GM20431 (cell line): ENCODE data around the gene PPFIBP1.

Source experiments
- in situ Hi-C: fragments of 300-500 bp; cut with MseI, MboI; formaldehyde crosslinking; loops from one replicate; pipeline ENCODE4 v1.15.0; 2020; ENCODE audit warnings: low sequenced_read_pairs; ENCODE audit not compliant: unreplicated experiment

PPFIBP1 gene

GRCh38 chr12:27523642-27524493, at the start of gene PPFIBP1:
TSS of gene PPFIBP1 (plus strand) at chr12:27524206. CDS start at chr12:27633397, 109,191 bp downstream.
- in situ Hi-C loops: no loop called here

DNA sequence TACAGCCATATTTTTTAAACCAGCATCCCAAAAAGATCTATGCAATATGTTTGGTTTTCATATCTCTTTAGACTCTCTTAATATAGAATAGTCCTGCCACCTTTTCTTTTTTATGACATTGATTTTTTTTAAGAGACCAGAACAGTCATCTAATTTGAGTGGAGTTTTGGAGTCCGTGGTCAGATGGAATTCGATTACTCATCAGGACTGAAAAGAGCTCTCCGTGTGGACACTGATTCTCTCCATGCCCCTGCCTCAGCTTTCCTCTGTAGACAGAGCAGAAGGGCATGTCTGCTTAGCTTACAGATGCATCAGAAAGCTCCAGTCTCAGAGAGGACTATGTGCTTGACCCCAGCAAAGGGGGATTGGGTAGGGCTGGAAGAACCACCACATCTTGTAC, 49.7 kb upstream of the PPFIBP1 start:
- in situ Hi-C loops: no loop called here

- in situ Hi-C loops: no loop called here
These were observed 47.0 kb upstream of the PPFIBP1 start for GRCh38 chr12:27477049-27477448.

DNA sequence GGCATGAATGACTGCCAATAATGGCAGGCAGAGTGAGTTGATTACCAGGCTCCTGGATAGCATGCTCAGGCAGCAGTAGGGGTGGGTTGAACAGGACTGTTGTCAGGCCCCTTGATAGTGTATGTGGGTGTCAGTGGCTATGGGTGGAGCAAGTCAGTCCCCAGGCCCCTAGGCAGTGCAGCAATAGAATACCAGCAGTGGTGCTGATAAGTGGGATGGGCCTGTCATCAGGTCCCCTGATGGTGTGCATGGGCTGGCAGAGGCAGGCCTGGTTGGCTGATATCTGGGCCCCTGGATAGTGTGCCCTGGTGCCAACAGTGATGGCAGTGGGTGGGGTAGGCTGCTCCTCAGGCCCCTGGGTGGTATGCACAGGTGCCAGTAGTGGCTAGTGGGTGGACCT, 45.1 kb upstream of the PPFIBP1 start:
- in situ Hi-C loops: no loop called here

- in situ Hi-C loops: no loop called here
These were observed 44.0 kb upstream of the PPFIBP1 start for GRCh38 chr12:27480016-27480415.

DNA sequence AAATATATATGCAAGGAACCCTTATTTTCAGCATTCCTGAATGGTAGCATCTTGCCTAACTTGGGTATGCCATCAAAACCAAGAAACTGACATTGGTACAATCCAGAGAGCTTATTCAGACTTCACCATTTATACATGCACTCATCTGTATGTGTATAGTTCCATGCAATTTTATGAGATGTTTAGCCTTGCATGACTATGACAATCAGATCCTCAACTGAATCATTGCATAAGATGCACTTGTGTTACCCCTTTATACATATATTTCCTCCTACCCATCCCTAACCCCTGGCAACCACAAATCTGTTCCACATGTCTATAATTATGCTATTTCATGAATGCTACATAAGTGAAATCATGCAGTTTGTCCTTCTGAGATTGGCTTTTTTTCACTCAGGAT, 37.0 kb upstream of the PPFIBP1 start:
- in situ Hi-C loops: no loop called here

DNA sequence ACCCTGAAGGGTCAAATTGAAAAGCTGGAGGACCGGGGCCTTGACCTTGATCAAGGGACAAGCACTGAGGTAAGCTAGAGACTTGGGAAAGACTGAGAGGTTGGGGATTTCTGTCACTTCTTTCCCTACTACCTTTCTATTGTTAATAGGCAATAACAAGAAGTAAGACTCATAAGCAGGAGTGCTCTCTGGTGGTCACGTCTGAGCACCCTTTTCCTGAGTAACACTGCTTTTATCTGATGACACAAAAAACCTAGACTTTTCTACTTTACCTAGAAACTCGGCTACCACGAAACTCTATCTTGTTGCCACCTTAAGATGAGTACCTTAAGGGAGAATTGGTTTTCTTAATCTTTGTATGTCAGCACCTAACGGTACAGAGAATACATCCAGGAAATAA, 35.5 kb upstream of the PPFIBP1 start:
- in situ Hi-C loops: no loop called here

DNA sequence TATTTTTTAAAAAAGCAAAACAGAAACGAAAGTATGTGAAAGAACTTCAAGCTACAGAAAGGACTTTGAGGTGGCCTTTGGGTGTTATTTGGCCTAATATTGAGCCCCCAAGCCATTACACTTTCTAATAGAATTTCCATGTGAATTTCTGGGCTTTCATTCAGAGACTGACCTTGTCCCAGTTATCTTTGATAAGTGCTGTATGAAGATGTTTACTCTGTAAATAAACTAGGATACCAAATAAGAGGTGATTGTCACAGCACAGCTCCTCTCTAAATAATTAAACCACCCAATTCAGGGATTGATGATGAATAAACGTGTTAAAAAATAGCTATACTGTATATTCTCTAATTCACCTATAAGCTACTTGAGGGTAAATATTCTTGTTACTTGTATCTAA, 32.8 kb upstream of the PPFIBP1 start:
- in situ Hi-C loops: no loop called here

DNA sequence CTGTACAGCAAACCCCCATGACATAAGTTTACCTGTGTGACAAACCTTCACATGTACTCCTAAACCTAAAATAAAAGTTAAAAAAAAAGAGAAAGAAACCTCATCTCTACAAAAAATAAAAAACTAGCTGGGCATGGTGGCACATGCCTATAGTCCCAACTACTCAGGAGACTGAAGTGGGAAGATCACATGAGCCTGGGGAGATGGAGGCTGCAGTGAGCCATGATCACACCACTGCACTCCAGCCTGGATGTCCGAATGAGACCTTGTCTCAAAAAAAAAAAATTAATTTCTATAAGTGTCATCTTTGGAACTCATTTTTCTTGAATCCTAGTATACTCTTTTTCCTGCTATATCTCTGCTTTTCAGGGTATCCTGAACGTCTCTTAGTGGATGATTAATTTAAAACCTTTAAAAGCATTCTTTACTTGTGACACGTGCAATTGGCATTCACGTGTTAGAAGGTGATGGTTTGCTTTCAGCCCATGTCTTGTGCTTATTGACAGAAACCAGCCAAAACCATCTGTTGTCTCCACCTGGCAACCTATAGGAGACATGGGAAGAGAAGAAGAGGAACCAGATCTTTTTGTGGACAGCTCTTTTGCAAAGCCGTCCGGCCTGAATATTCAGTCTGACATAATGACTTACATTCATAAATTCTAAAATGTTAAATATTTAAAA, 30.6 kb upstream of the PPFIBP1 start:
- in situ Hi-C loops: no loop called here

GRCh38 chr12:27497446-27497845, 26.6 kb upstream of the PPFIBP1 start:
- in situ Hi-C loops: no loop called here

DNA sequence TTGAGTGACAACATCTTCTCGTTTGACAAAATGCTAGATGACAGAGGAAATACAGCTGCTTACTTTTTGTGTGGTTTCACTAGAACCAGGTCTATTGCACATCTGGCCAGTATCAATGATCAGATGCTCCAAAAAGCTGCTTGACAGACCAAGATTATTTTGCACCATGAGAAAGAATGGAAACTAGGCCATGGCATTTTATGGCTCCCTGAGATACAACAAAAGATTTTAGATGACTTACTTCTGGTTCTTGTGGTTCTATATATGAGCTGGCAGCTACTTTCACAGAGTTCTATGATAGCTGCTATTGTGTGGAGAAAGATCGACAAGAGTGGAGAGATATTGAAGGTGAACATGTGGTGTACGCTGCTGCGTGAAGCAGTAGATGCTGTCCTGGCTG, 25.9 kb upstream of the PPFIBP1 start:
- in situ Hi-C loops: no loop called here

- in situ Hi-C loops: no loop called here
These were observed 25.2 kb upstream of the PPFIBP1 start for GRCh38 chr12:27498761-27499160.

- in situ Hi-C loops: no loop called here
These were observed 24.6 kb upstream of the PPFIBP1 start for GRCh38 chr12:27499377-27499776.

- in situ Hi-C loops: no loop called here
These were observed 23.5 kb upstream of the PPFIBP1 start for GRCh38 chr12:27500546-27500945.

DNA sequence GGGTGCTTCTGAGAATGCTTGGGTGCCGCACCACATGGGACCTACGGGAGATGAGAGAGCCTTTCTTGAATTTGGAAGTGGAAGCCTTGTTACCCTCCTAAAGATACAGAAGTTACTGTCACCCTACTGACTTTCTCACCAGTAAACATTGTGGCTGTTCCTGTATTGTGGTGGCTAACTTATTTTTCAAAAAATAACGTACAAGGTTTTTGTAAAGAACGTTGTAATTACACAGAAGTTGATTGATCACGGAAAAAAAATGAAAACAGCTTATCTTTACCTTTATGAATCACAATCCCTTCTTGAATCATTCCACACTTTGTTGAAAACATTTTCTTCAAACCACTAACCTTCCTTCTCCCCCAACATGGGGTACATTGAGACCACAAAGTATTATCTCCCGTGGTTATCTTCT, 22.0 kb upstream of the PPFIBP1 start:
- in situ Hi-C loops: no loop called here

GRCh38 chr12:27504507-27504906, 19.5 kb upstream of the PPFIBP1 start:
- in situ Hi-C loops: no loop called here

DNA sequence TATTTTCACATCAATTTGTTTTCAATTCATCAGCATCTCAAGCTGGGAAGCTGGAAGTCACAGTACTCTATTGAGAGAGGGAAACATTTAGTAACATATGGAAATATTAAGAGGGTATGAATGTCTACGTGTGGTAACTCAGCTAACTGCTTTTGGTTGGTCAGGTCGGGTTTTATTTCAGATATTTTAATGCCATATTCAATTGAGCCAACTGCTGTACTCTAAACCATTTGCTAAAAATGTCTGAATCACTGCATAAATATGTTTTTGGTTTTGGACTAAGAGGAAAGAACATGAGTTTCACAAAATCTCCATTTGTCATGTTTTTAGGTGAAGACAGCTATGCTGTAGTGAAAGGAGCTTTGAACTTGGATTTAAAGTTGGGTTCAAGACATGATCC, 18.9 kb upstream of the PPFIBP1 start:
- in situ Hi-C loops: no loop called here

DNA sequence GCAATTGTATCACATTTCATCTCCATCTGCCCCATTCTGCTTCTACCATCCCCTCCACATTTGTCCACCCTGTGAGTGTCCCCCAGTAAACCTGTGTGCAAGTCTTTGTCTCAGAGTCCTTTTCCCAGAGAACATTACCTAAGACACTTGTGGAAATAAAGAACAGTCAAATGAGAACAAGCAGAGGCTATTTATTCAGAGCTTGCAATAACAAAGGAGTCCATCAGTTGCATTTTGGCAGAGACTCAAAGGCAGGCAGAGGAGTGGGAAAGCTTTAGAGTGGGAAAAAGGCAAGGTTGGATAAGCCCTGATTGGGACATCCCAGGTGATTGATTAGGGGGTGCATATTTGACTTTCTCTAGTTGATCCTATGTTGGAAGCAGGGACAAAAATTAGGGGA, 18.2 kb upstream of the PPFIBP1 start:
- in situ Hi-C loops: no loop called here

DNA sequence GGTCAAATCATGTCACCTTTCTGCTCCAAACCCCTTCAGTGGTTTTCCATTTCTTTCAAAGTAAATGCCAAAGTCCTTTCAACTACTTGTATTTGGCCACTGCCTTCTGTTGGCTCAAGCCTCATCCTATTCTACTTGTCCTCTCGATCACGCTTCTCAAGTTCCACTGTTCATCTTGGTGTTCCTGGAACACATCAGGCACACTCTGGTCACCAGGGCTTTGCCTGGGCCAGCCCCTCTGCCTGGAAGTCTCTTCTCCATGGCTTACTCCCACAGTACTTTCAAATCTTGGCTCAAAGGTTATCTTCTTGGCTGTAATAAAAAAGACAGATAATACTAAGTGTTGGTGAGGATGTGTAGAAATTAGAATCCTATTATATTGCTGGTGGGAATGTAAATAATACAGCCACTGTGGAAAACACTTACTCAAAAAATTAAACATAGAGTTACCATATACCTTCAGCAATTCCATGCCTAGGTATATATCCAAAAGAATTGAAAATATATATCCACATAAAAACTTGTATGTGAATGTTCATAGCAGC, 17.3 kb upstream of the PPFIBP1 start:
- in situ Hi-C loops: no loop called here

DNA sequence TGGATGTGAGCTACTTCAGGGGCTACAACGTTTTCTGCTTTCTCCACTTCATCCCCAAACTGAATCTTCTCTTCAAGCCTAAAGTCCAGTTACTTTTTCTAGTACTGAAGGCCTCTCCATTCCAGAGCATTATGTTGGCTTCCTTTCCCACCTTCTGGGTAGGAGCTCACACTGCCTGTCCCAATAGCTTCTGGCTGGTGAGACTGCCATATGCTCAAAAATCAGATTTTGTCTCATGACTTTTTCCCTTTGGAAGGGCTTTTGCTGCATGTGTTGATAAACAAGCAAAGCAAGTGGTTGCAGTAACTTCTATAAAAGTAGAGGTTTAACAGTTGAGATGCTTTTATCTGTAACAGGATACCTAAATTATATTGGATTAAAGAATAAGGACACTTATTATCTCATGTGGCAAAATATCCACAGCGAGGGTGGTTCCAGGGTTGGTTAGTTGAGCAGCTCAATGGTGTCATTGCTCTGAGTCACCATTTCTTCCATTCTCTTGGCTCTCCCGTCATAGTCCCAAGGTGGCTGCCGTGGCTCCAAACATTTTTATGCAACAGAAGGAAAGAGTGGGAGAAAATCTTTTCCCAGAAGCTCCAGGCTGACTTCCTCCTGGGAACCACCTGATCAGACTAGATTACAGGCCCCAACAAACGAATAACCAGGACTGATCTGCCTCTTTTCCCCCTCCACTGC, 15.1 kb upstream of the PPFIBP1 start:
- in situ Hi-C loops: no loop called here
